Kidney epithelial cell (primary cell): Measurements from ENCODE around the gene COL4A3. TPM values are rescaled to one million over a fixed set of nuclear protein-coding genes. Genes with fewer than 3 reads are reported as not detected.

Source experiments
- DNase-seq: peaks from one replicate; pipeline ENCODE4 v3.0.0-alpha.2; 2010; ENCODE audit warnings: low read depth
- H3K27me3 ChIP-seq: 2 replicates; pipeline ENCODE4 v1.6.0; 2011; ENCODE audit warnings: low read length; ENCODE audit not compliant: control insufficient read depth, insufficient read depth
- H3K36me3 ChIP-seq: 2 replicates; pipeline ENCODE4 v1.5.1; 2011; ENCODE audit warnings: low read length; ENCODE audit not compliant: control insufficient read depth, insufficient read depth
- H3K4me3 ChIP-seq: 2 replicates; pipeline ENCODE4 v1.5.1; 2011; ENCODE audit warnings: low read depth, mild to moderate bottlenecking, control low read depth, low read length
- total RNA-seq: library from RNA; depleted of rRNA; stranded (reverse); fragments of >200 nt; gene quantifications from 2 replicates; pipeline ENCODE4 v1.2.3, GENCODE V29; 2015
- TF ChIP-seq, protein P1 (sequence below): IDR thresholded peaks from 2 replicates; pipeline ENCODE4 v1.5.1; 2011; ENCODE audit warnings: mild to moderate bottlenecking, moderate library complexity, low read length, control low read depth, inconsistent platforms; ENCODE audit not compliant: insufficient read depth, poor library complexity, severe bottlenecking

The COL4A3 gene
- total RNA-seq, 1 donor from 2014 or later: 2.3 TPM

DNA sequence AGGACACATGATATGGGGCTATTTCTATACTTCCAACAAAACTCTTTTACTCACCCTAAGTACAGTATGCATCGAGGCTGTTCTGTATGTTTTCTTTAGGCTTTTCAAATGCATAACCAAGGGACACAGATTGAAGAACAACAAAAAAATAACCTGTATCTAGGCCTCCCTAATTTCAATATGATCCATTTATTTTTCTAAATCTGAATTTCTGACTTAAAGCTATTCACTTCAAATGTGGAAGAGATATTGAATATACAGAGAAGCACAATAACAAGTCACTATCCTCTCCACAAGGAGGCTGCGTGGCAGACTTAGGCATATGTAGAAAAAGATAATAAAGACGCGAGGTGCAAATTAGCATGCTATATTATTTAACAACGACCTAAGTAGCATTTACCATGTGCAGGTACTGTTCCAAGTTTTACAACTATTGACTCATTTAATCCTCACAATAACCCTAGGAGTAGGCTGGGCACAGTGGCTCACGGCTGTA is 121.4 kb downstream of the COL4A3 start:
- Histone ChIP-seq H3K36me3 (no peaks in the 10 kb centered on the region), H3K27me3 (no peaks in the 10 kb centered on the region), H3K4me3 (no peak overlapping the region)
- TF ChIP-seq, protein P1, sequence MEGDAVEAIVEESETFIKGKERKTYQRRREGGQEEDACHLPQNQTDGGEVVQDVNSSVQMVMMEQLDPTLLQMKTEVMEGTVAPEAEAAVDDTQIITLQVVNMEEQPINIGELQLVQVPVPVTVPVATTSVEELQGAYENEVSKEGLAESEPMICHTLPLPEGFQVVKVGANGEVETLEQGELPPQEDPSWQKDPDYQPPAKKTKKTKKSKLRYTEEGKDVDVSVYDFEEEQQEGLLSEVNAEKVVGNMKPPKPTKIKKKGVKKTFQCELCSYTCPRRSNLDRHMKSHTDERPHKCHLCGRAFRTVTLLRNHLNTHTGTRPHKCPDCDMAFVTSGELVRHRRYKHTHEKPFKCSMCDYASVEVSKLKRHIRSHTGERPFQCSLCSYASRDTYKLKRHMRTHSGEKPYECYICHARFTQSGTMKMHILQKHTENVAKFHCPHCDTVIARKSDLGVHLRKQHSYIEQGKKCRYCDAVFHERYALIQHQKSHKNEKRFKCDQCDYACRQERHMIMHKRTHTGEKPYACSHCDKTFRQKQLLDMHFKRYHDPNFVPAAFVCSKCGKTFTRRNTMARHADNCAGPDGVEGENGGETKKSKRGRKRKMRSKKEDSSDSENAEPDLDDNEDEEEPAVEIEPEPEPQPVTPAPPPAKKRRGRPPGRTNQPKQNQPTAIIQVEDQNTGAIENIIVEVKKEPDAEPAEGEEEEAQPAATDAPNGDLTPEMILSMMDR: no peak
- no peak for DNase-seq

DNA sequence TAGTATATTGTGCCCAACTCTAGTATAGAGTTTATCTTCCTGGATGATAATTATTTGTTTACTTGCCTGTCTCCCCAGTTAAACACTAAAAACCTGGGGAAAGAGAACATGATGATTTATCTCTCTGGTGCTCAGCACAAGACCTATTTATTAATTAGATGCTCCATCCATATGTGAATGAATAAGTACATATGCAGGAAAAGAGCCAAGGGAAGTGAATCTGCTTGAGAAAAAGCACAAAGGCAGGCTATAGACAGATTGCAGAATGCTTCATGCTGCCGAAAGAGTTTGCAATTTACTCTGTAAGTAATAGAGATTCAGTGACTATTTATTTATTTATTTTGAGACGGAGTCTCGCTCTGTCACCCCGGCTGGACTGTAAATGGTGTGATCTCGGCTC is 123.3 kb downstream of the COL4A3 start:
- TF ChIP-seq, protein P1: no peak
- DNase-seq: no peak
- Histone ChIP-seq H3K27me3 (no peaks in the 10 kb centered on the region), H3K4me3 (no peak overlapping the region), H3K36me3 (no peaks in the 10 kb centered on the region)

DNA sequence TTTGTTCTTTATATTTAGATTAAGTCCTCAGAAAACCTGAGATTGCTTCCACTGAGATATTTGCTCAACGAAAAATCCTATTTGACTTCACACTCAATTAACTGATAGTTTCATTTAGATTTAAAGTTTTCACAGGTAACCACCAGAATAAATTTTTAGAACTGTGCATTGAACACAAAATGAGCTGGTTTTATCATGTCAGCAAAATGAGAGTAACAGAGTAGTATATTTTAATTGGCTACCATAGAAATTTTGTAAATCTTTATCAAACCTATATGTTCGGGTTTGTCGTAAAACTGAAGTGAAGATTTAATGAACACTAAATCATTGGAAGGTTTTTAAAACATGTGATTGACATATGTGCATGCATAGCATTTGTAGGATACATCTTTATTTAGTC is 127.9 kb downstream of the COL4A3 start:
- Histone ChIP-seq H3K4me3 (no peak overlapping the region), H3K27me3 (no peaks in the 10 kb centered on the region), H3K36me3 (no peaks in the 10 kb centered on the region)
- TF ChIP-seq, protein P1: no peak
- no peak for DNase-seq

DNA sequence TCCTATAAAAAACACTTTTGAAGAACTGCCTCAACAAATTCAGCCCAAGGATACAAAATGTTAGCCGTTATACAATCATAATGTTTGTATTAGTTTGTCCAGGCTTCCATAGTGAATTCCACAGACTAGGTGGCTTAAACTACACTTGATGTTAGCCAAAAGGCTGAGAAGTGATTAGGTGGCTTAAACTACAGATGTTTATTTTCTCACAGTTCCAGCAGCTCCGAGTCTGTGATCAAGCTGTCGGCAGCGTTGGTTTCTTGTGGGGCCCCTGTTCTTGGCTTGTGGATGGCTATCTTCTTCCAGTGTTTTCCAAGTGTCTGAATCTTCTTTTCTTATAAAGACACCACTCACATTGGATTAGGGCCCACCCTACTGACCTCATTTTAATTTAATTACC is 129.1 kb downstream of the COL4A3 start:
- H3K36me3 ChIP-seq: no peaks in the 10 kb centered on the region
- DNase-seq: no peak
- no peak overlapping the region for H3K4me3 ChIP-seq
- TF ChIP-seq, protein P1: no peak
- no peaks in the 10 kb centered on the region for H3K27me3 ChIP-seq

DNA sequence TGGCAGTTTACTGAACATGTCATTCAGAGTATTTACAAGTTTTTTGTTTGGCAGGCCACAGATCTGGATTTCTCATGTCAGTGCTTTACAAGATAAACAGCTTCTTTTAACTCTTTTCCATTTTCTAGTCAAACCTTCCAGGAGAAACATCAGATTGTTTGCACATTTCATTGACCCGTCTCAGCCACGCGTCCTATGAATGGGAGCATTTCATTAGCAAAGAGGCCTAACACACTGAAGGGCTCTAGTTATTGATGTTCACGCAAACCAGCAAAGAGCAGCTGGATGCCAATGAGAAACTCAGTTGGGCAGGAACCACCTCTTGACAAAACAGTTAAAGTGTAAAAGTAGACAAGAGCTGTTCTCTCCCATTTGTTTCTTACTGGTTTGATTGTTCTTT is 131.4 kb downstream of the COL4A3 start:
- no peak for DNase-seq
- TF ChIP-seq, protein P1: no peak
- no peaks in the 10 kb centered on the region for H3K27me3 ChIP-seq
- H3K4me3 ChIP-seq: no peak overlapping the region
- H3K36me3 ChIP-seq: no peaks in the 10 kb centered on the region

DNA sequence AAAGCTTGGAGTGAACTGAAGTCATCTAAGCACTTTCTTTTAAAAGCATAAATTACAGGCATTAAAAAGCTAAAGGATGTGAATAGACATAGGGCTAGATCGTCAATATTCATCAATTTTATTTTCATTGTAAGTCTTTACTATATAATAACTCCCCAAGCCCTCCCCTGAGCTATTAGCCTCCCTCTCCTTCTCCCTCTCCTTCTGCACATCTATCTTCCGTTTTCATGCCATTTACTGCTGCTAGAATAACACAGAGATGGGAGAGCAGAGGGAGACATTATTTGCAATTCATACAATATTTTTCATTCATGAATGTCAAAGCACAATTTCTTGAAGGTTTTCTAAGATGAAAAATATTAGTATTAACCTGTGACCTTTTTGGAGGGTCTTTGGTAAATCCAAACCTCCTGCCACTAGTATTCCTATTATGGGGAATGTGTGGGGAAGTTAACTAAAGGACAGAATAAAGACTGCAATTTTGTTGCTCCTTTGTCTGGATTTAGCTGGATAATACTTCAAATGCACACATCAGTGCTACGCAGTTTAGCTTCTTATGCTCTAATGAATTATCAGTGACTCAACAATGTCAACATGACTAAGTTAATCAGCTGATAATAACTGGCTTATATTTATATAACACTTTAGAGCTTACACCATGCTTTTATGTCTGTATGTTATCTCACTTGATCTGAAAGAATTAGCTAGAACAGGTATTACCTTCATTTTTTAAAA is 132.4 kb downstream of the COL4A3 start:
- H3K4me3 ChIP-seq: no peak overlapping the region
- no peaks in the 10 kb centered on the region for H3K36me3 ChIP-seq
- TF ChIP-seq, protein P1: no peak
- H3K27me3 ChIP-seq: no peaks in the 10 kb centered on the region
- DNase-seq: no peak
